A673 (cell line): ENCODE data around the gene BOK. TPM values are rescaled to one million over a fixed set of nuclear protein-coding genes. Genes with fewer than 3 reads are reported as not detected.

ENCODE experiments used
- BruUV-seq: library from RNA; stranded (reverse); fragments of 400-500 nt; replicated peaks from 2 replicates; lab custom pipeline; 2021; lab: Mats Ljungman, UMichigan
- CTCF ChIA-PET: fragments of 300-600 bp; sonication (Branson Sonifier 250); formaldehyde crosslinking; loops from one replicate; lab custom pipeline; 2022; ENCODE audit warnings: antibody characterized with exemption; lab: Charles Lee
- POLR2A ChIA-PET: fragments of 300-600 bp; sonication (Branson Sonifier 250); formaldehyde crosslinking; loops from one replicate; lab custom pipeline; 2022; ENCODE audit warnings: antibody characterized with exemption; ENCODE audit not compliant: low non-redundant PET; lab: Charles Lee
- DNase-seq: peaks from one replicate; pipeline ENCODE4 v3.0.0-alpha.2; 2015; ENCODE audit warnings: low spot score
- H3K27ac ChIP-seq: fragments of 200-600 bp; sonication (generic); 2 replicates; pipeline ENCODE4 v1.5.1; 2016; ENCODE audit warnings: mixed run types, low read depth, mild to moderate bottlenecking, mixed read lengths, antibody characterized with exemption, low read length; ENCODE audit not compliant: poor library complexity, severe bottlenecking
- H3K27me3 ChIP-seq: fragments of 200-600 bp; sonication (generic); replicated peaks from 2 replicates; pipeline ENCODE4 v1.6.1; 2017; ENCODE audit warnings: mixed run types, low read depth, mild to moderate bottlenecking, mixed read lengths, antibody characterized with exemption, low read length; ENCODE audit not compliant: insufficient read depth, poor library complexity
- H3K36me3 ChIP-seq: fragments of 200-600 bp; sonication (generic); 2 replicates; pipeline ENCODE4 v1.6.1; 2016; ENCODE audit warnings: mixed run types, mild to moderate bottlenecking, mixed read lengths, antibody characterized with exemption, low read length; ENCODE audit not compliant: insufficient read depth, poor library complexity, severe bottlenecking
- H3K4me1 ChIP-seq: fragments of 200-600 bp; sonication (generic); 2 replicates; pipeline ENCODE4 v1.6.1; 2017; ENCODE audit warnings: mixed run types, mild to moderate bottlenecking, mixed read lengths, antibody characterized with exemption, low read length; ENCODE audit not compliant: insufficient read depth, poor library complexity, severe bottlenecking
- H3K4me3 ChIP-seq: fragments of 200-600 bp; sonication (generic); 2 replicates; pipeline ENCODE4 v1.5.1; 2016; ENCODE audit warnings: low read depth, mixed run types, mild to moderate bottlenecking, mixed read lengths, low read length; ENCODE audit not compliant: poor library complexity, severe bottlenecking
- H3K9me3 ChIP-seq: fragments of 200-600 bp; sonication (generic); 2 replicates; pipeline ENCODE4 v1.6.1; 2016; ENCODE audit warnings: mixed run types, low read depth, mild to moderate bottlenecking, mixed read lengths, antibody characterized with exemption, low read length; ENCODE audit not compliant: poor library complexity, severe bottlenecking
- EZH2 ChIP-seq: fragments of 200-600 bp; sonication (generic); IDR thresholded peaks from 2 replicates; pipeline ENCODE4 v1.6.1; 2017; ENCODE audit warnings: borderline replicate concordance, low read depth, mild to moderate bottlenecking, mixed read lengths, antibody characterized with exemption, low read length; ENCODE audit not compliant: poor library complexity, severe bottlenecking
- intact Hi-C: fragments of 100-400 bp; cut with micrococcal nuclease; formaldehyde crosslinking; loops from one replicate; pipeline ENCODE4 v1.10.0; 2022; ENCODE audit not compliant: unreplicated experiment
- total RNA-seq: library from RNA; stranded (reverse); gene quantifications from 2 replicates; pipeline ENCODE4 v1.2.3, GENCODE V29; 2021
- TF ChIP-seq, protein P1 (sequence below): fragments of 300-800, 200-600 bp; sonication (generic); conservative IDR thresholded peaks from 2 replicates; pipeline ENCODE4 v1.5.1; 2017; ENCODE audit warnings: low read depth, mild to moderate bottlenecking, antibody characterized with exemption, low read length, moderate library complexity, mixed read lengths

Gene BOK
- total RNA-seq, 1 experiment from 2014 or later, result 2.7 TPM

DNA sequence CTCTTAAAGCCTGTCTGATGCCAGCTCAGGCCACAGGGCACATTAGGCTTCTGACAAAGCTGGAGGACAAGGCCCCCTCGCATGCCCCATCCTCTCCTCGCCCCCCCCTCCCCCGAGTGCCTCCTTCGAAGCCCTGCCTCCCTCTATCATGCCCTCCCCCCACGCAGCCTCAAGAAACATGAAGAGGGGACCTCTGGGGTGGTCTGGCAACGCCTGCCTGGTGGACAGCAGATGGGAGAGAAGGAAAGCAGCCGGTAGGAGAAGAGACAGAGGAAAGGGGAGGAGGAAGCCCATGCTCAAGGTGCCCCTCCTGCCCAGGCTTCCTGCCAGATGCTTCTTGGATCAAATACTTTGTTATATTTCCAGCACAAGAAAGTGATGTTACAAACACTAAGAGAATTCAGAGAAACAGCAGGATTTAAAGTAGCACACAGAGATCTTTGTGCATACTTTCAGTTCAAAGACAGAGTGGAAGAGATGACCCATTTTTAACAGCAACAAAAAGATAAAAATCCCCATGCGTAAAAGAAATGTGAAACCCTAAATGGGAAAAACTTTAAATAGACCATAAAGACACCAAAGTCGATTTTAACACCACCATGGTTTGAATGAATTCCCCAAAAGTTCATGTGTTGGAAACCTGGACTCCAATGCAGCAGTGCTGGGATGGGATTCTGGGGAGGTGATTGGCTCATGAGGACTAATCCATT lies 19.0 kb downstream of the BOK start:
- no peak for TF ChIP-seq EZH2
- TF ChIP-seq, protein P1, sequence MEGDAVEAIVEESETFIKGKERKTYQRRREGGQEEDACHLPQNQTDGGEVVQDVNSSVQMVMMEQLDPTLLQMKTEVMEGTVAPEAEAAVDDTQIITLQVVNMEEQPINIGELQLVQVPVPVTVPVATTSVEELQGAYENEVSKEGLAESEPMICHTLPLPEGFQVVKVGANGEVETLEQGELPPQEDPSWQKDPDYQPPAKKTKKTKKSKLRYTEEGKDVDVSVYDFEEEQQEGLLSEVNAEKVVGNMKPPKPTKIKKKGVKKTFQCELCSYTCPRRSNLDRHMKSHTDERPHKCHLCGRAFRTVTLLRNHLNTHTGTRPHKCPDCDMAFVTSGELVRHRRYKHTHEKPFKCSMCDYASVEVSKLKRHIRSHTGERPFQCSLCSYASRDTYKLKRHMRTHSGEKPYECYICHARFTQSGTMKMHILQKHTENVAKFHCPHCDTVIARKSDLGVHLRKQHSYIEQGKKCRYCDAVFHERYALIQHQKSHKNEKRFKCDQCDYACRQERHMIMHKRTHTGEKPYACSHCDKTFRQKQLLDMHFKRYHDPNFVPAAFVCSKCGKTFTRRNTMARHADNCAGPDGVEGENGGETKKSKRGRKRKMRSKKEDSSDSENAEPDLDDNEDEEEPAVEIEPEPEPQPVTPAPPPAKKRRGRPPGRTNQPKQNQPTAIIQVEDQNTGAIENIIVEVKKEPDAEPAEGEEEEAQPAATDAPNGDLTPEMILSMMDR, result no peak
- ChIA-PET POLR2A (no interaction called here), CTCF (no interaction called here)
- no peak overlapping the region for H3K4me3 ChIP-seq
- peaks cover 3% of the 10 kb centered on the region for H3K4me1 ChIP-seq
- H3K27me3 ChIP-seq, result no peaks in the 10 kb centered on the region
- BruUV-seq, result no TSS peak
- no peaks in the 10 kb centered on the region for H3K36me3 ChIP-seq
- intact Hi-C loops, result no loop called here
- H3K9me3 ChIP-seq, result no peaks in the 10 kb centered on the region
- no peak overlapping the region for H3K27ac ChIP-seq
- no peak for DNase-seq

DNA sequence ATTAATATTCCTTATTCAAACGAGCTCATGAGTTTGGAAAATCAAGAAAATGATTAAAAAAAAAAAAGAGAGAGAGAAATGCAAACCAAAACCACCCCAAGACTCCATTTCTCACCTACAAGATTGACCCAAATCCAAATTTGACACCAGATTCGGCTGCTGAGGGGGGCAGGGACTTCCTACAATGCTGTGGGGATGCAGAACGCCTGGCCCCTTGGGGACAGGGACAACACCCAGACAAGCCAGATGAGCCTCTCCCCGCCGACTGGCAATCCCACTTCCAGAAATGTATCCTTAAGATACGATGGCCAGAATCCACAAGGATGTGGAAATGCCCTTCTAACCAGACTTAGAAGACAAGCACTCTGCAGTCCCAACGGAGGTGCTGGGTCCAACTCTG lies 20.7 kb downstream of the BOK start:
- H3K4me1 ChIP-seq, result peaks cover 3% of the 10 kb centered on the region
- ChIA-PET CTCF (no interaction called here), POLR2A (no interaction called here)
- H3K9me3 ChIP-seq, result peaks cover 3% of the 10 kb centered on the region
- no peak overlapping the region for H3K27ac ChIP-seq
- H3K36me3 ChIP-seq, result peaks cover 13% of the 10 kb centered on the region
- DNase-seq, result no peak
- no TSS peak for BruUV-seq
- TF ChIP-seq, protein P1, result no peak
- TF ChIP-seq EZH2, result no peak
- no peaks in the 10 kb centered on the region for H3K27me3 ChIP-seq
- H3K4me3 ChIP-seq, result no peak overlapping the region
- intact Hi-C loops, result no loop called here

DNA sequence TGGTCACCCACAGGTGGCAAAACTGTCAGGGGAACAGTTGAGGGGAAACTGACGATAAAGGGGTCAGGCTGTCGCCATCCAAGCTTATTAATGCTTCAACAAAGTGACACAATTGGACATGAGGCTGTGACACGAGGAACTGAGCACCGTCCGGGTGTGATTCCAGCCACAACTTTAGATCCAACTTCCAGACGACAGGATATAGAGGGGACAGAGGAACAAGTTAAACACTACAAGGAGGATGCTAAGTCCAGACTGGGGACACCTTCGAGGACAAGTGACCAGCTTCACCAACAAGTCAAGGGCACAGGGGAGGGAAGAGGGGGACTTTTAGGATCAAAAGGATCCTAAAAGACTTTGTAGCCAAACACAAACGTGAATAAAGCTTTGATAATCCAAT lies 23.8 kb downstream of the BOK start:
- H3K36me3 ChIP-seq, result peaks cover 38% of the 10 kb centered on the region
- no peak overlapping the region for H3K4me3 ChIP-seq
- peaks cover 3% of the 10 kb centered on the region for H3K4me1 ChIP-seq
- ChIA-PET CTCF (no interaction called here), POLR2A (no interaction called here)
- no peaks in the 10 kb centered on the region for H3K27me3 ChIP-seq
- DNase-seq, result no peak
- no TSS peak for BruUV-seq
- H3K9me3 ChIP-seq, result peaks cover 17% of the 10 kb centered on the region
- H3K27ac ChIP-seq, result no peak overlapping the region
- intact Hi-C loops, result no loop called here
- TF ChIP-seq EZH2, result no peak
- TF ChIP-seq, protein P1, result no peak
